NAMALWA (cell line): ENCODE measurements around the gene ACOT12.
"Not testable (repeated sequence)": the region's sequence is repeated elsewhere in the genome, so short reads cannot be mapped to it uniquely, and the experiment has no call there.

ENCODE experiments used
- DNase-seq: peaks from one replicate; pipeline ENCODE4 v3.0.0-alpha.2; 2015; ENCODE audit warnings: low spot score

The ACOT12 gene

DNA sequence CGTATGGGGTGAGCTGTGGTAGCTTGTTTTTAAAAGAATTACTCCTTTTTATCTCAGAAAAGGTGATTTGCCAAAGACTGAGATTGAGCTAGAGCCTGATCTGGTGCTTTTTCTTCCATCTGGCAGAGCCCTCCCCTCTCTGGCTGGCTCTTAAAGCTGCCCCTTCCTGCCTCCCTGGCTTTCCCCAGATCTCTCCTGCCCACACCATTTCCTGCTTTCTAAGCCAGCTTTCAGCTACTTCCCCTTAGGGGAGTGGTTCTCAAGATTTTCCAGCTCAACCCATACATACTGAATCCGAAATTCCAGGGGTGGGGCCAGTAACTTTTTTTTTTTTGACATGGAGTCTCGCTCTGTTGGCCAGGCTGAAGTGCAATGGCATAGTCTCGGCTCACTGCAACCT is 4.8 kb upstream of the ACOT12 start:
- no peak for DNase-seq

GRCh38 chr5:81397176-81397575 is 3.2 kb upstream of the ACOT12 start:
- DNase-seq: no peak

GRCh38 chr5:81395262-81395661 is 1.3 kb upstream of the ACOT12 start:
- DNase-seq: no peak

- DNase-seq: no peak
Measured at GRCh38 chr5:81393430-81393782, 528 bp downstream of the ACOT12 start.

GRCh38 chr5:81389025-81389424 is 4.9 kb downstream of the ACOT12 start:
- DNase-seq: no peak

- no peak for DNase-seq
Measured at GRCh38 chr5:81388169-81388568, 5.8 kb downstream of the ACOT12 start.

- no peak for DNase-seq
Measured at GRCh38 chr5:81383867-81384266, 10.1 kb downstream of the ACOT12 start.

DNA sequence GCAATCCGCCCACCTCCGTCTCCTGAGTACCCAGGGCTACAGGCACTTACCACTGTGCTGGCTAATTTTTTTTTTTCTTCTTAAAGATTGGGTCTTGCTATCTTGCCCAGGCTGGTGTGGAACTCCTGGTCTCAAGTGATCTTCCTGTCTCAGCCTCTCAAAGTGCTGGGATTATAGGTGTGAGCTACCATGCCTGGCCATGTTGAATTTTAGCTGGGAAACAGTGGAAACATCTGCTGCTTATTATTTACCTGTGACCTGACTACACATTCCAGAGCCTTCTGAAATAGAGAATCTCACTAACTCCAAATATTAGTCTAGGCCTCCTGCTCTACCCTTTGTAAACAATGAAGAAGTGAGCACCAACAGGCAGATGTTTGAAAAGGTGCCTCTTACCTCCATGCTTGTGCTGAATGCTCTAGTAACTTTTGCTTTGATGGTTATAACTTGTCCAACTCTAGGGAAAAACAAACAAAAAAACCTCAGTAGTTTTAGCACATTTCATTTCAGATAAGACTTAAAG is 22.5 kb downstream of the ACOT12 start:
- no peak for DNase-seq

- DNase-seq: no peak
Measured at GRCh38 chr5:81370912-81371311, 23.0 kb downstream of the ACOT12 start.

DNA sequence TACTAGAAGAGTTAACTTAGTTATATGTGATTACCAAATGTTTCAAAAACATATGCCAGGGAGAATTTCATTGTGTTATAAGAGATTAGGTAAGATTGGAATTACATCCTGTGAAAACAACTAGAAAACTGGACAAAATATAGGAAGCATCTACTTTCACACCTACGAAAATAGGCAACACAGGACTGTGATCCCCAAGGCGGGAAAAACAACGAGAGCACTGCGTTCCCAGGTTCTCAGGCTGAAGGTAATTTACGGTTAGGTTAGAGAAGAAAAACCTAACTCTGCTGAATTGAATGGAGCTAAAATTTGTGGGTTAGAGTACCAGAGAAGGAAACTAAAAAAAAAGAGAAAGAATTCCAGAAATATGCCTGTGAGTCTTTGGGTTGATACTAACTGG is 28.4 kb downstream of the ACOT12 start:
- no peak for DNase-seq

DNA sequence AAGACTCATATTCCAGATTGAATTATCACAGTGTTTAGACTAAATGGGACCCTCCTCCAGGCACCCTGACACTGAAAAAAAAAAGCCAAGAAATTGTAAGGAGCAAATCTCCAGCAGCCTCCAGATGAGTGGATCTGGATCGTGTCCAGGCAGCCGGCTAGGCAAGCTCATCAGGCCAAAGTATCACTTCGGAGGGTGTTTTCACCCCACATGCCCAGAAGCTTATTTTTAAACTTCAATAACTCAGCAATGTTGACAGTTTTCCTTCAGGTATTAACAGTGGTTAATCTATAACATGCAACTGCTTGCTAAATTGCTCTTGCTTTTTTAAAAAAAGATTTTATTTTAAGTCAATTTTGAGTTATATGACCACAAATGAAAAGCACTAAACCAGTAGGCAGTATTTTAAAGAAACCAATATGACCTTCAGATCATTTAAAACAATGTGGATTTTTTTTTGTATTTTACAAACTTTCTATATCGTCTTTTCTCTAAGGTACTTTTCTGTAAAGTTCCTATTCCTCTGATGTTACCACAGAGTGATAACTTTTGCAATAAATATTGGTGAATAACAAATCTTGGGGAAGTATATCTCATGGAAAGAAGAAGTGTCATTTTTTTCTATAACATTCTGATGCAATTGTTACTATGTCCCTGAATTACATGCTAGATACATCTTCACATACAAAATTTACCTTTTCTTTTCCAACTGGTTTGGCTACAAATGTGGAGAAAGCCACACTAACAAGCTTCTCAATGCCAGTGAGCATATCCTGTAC is 30.7 kb downstream of the ACOT12 start:
- DNase-seq: no peak

- DNase-seq: no peak
Measured at GRCh38 chr5:81361600-81361999, 32.3 kb downstream of the ACOT12 start.

DNA sequence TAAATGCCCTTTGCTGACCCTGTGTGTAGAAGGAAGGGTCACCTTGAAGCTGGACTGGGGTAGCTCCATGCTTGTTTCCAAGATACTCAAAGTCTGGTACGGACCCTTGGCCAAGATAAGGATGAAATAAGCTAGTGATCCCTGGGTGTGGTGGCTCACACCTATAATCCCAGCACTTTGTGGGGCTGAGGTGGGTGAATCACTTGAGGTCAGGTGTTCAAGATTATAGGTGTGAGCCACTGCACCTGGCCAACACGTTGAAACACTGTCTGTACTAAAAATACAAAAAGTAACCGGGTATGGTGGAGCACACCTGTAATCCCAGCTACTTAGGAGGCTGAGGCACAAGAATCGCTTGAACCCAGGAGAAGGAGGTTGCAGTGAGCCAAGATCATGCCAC is 33.3 kb downstream of the ACOT12 start:
- no peak for DNase-seq

GRCh38 chr5:81359881-81360280 is 34.1 kb downstream of the ACOT12 start:
- no peak for DNase-seq

- DNase-seq: no peak
Measured at GRCh38 chr5:81359108-81359507, 34.8 kb downstream of the ACOT12 start.

- DNase-seq: no peak
Measured at GRCh38 chr5:81355291-81356251, 38.4 kb downstream of the ACOT12 start.

GRCh38 chr5:81354093-81354492 is 39.8 kb downstream of the ACOT12 start:
- no peak for DNase-seq

DNA sequence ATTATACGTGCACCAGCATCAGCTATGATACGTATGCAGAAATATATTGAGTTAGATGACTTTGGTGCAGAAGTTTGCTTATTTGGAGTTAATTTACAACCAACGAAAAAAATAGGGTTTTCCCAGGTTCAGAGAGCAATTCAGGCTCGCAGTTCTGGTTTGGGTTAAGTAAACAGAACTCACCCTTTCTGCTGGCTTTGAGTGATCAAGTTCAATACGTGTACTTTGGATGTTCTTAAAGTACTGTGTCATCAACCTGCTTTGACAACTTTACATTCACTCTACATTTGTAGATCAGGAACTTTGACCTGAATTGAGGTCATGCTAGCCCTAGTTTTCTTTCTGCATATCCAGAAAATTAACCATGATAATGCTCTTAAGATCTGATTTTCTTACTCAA is 40.7 kb downstream of the ACOT12 start:
- DNase-seq: no peak

DNA sequence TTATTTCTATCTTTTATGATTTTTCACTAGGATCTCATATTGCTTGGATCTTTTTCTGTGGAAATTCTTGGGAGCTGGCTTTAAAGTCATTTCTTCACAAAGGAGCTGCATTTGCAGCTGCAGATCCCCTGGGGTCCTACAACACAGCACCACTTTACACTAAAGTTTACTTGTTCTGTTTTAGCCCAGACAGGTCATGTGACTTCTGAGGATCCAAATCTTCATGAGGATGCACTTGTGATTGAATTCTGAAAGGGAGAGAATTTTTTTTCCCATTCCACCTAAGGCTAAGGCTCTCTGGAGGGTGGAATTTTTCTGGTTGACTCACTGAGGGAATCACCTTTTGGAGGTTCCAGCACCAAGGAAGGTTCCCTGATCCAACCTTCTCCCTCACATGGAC is 43.4 kb downstream of the ACOT12 start:
- DNase-seq: no peak

DNA sequence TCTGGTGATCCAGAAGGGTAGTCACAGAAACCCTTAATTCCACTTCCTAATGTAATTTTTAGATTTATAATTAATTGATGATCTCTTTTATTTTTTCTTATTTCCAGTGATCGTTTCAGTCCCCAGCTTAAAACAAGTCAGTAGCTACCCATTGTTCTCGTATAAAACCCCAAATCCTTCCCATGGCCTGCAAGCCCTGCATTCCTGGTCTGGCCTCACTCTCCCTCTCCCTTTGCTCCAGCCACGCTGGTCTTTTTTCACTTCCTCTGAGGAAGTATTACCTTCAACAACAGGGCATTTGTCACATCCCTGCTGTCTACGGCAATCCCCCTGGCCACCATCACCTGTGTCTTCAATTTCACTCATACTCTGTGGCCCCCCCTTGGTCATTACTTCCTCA is 44.8 kb downstream of the ACOT12 start:
- DNase-seq: no peak

DNA sequence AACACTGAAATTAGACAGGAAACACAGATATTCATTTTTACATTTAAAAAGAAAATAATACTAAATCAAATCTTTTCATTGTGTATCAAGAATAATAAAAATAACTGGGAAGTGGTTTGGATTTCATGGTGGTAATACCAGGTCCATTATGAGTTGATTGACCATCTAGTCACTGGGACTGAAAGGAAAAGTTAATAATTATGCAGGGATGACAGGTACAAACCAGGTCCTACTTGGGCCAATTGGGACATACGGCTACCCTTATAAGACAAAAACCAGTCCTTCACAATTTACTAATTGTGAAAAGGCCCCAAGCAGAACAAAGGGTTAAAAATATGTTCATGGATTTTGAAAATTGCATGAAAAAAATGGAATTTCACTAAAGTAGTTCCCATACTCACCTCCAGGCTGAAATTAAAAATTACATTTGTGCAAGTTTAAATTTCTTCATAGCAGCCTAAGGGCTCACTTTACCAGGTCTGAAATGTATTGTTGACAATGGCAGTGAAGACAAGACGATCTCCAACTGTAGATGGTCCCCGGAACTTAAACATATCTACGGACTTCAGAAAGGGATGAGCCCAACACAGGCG is 48.4 kb downstream of the ACOT12 start:
- no peak for DNase-seq

DNA sequence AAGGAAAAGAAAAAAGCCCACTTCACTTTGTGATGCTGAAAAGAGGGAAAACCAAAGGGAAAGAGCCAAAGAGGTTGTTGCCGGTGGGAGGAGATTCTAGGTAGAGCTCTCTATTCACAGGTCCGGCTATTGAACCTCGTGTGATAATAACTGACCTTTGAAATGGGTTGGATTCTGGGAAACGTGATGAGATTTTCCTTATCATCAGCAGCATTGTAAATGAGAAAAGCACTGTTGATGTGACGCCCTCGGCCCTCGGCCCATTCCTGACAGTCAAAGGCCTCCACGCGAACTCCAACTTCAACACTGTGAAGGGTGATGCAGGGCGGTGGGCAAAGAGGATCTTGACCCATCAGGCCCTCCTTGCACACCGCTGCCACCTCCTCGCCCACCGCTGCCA is 49.2 kb downstream of the ACOT12 start:
- no peak for DNase-seq

- DNase-seq: not testable (repeated sequence)
Measured at GRCh38 chr5:81338213-81338612, 55.7 kb downstream of the ACOT12 start.
